GM19351 (cell line): ENCODE data around the gene OR51B4.
"Not testable (repeated sequence)": the region's sequence is repeated elsewhere in the genome, so short reads cannot be mapped to it uniquely, and the experiment has no call there.

Source experiments
- ATAC-seq: cut with Tn5 transposase; IDR thresholded peaks from one replicate; pipeline ENCODE4 v1.9.1; 2021; ENCODE audit warnings: mild to moderate bottlenecking, moderate library complexity; ENCODE audit not compliant: unreplicated experiment

The OR51B4 gene

GRCh38 chr11:5301846-5302245 is at the start of gene OR51B4:
TSS of gene OR51B4 (minus strand) at chr11:5301946. CDS start at chr11:5301946, 0 bp downstream.
- ATAC-seq: no peak

GRCh38 chr11:5351208-5351607 is 49.5 kb upstream of the OR51B4 start, which contains the start of gene OR51B6:
TSS of gene OR51B6 (plus strand) at chr11:5351508. CDS start at chr11:5351508, 0 bp downstream.
- ATAC-seq: no peak

- ATAC-seq: no peak
These were observed 47.8 kb upstream of the OR51B4 start for GRCh38 chr11:5349550-5349949.

GRCh38 chr11:5348551-5349194 is 46.9 kb upstream of the OR51B4 start:
- no peak for ATAC-seq

- ATAC-seq: no peak
These were observed 44.1 kb upstream of the OR51B4 start for GRCh38 chr11:5345831-5346230.

- no peak for ATAC-seq
These were observed 42.0 kb upstream of the OR51B4 start, which contains the start of gene OR51B5 for GRCh38 chr11:5343474-5344335. TSS of gene OR51B5 (minus strand) at chr11:5343524. CDS start at chr11:5343524, 0 bp downstream.

GRCh38 chr11:5339771-5340322 is 38.1 kb upstream of the OR51B4 start:
- ATAC-seq: peak; percentile 36

- ATAC-seq: not testable (repeated sequence)
These were observed 35.5 kb upstream of the OR51B4 start for GRCh38 chr11:5337253-5337652.

- no peak for ATAC-seq
These were observed 34.6 kb upstream of the OR51B4 start for GRCh38 chr11:5336331-5336730.

- no peak for ATAC-seq
These were observed 33.4 kb upstream of the OR51B4 start for GRCh38 chr11:5335170-5335569.

- ATAC-seq: no peak
These were observed 22.5 kb upstream of the OR51B4 start, which contains the start of gene OR51B2 for GRCh38 chr11:5324197-5324596. TSS of gene OR51B2 (minus strand) at chr11:5324297. CDS start at chr11:5324297, 0 bp downstream.

GRCh38 chr11:5317292-5317691 is 15.5 kb upstream of the OR51B4 start:
- no peak for ATAC-seq

- ATAC-seq: not testable (repeated sequence)
These were observed 11.7 kb upstream of the OR51B4 start for GRCh38 chr11:5313326-5314023.

GRCh38 chr11:5310423-5310822 is 8.7 kb upstream of the OR51B4 start:
- no peak for ATAC-seq

GRCh38 chr11:5307256-5308019 is 5.7 kb upstream of the OR51B4 start:
- no peak for ATAC-seq

- ATAC-seq: no peak
These were observed 2.3 kb upstream of the OR51B4 start for GRCh38 chr11:5304046-5304445.

GRCh38 chr11:5303626-5304025 is 1.9 kb upstream of the OR51B4 start:
- ATAC-seq: no peak

GRCh38 chr11:5300251-5300650 is 1.5 kb downstream of the OR51B4 start:
- no peak for ATAC-seq

- ATAC-seq: no peak
These were observed 3.3 kb downstream of the OR51B4 start for GRCh38 chr11:5298451-5298850.

- no peak for ATAC-seq
These were observed 3.9 kb downstream of the OR51B4 start for GRCh38 chr11:5297721-5298323.
